Activated naive CD8-positive, alpha-beta T cell treated with anti-CD3 and anti-CD28 coated beads, Interleukin-2, amount 10 ng/mL, durations not matched to agents 7 days and 5 days (primary cell): ENCODE data around the gene BRIX1. TPM values are rescaled to one million over a fixed set of nuclear protein-coding genes. Genes with fewer than 3 reads are reported as not detected.
"Not testable (repeated sequence)": the region's sequence is repeated elsewhere in the genome, so short reads cannot be mapped to it uniquely, and the experiment has no call there.

Source experiments
- ATAC-seq: fragments of 150-1000 bp; cut with Tn5 transposase; one replicate; pipeline ENCODE4 v1.10.0; 2021; ENCODE audit warnings: low read depth, moderate library complexity
- POLR2A ChIA-PET: fragments of 350-600 bp; sonication (Branson Sonifier 250); formaldehyde crosslinking; loops from one replicate; lab custom pipeline; 2021; ENCODE audit warnings: antibody characterized with exemption; lab: Charles Lee
- DNase-seq: peaks from one replicate; pipeline ENCODE4 v3.0.0; 2021
- H3K27ac Mint-ChIP-seq: one replicate; pipeline ENCODE4 v1.8.0; 2022; ENCODE audit warnings: mild to moderate bottlenecking, mixed read lengths
- H3K27me3 Mint-ChIP-seq: one replicate; pipeline ENCODE4 v1.8.0; 2022; ENCODE audit warnings: mild to moderate bottlenecking, moderate library complexity, mixed read lengths
- H3K36me3 Mint-ChIP-seq: one replicate; pipeline ENCODE4 v1.8.0; 2021; ENCODE audit warnings: mild to moderate bottlenecking, mixed read lengths
- H3K4me1 Mint-ChIP-seq: one replicate; pipeline ENCODE4 v1.8.0; 2021; ENCODE audit warnings: mixed read lengths
- H3K4me3 Mint-ChIP-seq: one replicate; pipeline ENCODE4 v1.8.0; 2022; ENCODE audit warnings: mild to moderate bottlenecking, moderate library complexity, mixed read lengths
- H3K9me3 Mint-ChIP-seq: one replicate; pipeline ENCODE4 v1.8.0; 2021; ENCODE audit warnings: mixed read lengths
- total RNA-seq, 2 experiments: library from RNA; stranded (reverse); gene quantifications; one replicate each; pipeline ENCODE4 v1.2.3, GENCODE V29; 2021

The BRIX1 gene
- total RNA-seq, 2 experiments from 2014 or later = 32.9 to 33.9 TPM

DNA sequence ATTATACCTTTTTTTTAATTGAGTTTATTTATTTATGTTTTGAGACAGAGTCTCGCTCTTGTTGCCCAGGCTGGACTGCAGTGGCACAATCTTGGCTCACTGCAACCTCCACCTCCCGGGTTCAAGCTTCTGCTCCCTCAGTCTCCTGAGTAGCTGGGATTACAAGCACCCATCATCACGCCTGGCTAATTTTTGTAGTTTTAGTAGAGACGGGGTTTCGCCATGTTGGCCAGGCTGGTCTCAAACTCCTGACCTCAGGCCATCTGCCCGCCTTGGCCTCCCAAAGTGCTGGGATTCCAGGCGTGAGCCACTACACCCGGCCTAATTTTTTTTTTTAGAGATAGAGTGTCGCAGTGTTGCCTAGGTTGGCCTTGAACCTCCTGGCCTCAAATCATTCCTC is 7.7 kb downstream of the BRIX1 start:
- not testable (repeated sequence) for H3K27me3 Mint-ChIP-seq, ATAC-seq, DNase-seq, H3K4me3 Mint-ChIP-seq, H3K9me3 Mint-ChIP-seq
- Mint-ChIP-seq H3K27ac (peak overlapping the region; percentile 71), H3K4me1 (peaks cover 26% of the 10 kb centered on the region), H3K36me3 (peaks cover 22% of the 10 kb centered on the region)
- POLR2A ChIA-PET = interaction anchor here (0.6 to 2.0 kb wide), 2 partner anchors 8 to 13 kb away, joined by 3 to 14 read pairs; partner anchors contain the start of genes BRIX1 and RAD1

DNA sequence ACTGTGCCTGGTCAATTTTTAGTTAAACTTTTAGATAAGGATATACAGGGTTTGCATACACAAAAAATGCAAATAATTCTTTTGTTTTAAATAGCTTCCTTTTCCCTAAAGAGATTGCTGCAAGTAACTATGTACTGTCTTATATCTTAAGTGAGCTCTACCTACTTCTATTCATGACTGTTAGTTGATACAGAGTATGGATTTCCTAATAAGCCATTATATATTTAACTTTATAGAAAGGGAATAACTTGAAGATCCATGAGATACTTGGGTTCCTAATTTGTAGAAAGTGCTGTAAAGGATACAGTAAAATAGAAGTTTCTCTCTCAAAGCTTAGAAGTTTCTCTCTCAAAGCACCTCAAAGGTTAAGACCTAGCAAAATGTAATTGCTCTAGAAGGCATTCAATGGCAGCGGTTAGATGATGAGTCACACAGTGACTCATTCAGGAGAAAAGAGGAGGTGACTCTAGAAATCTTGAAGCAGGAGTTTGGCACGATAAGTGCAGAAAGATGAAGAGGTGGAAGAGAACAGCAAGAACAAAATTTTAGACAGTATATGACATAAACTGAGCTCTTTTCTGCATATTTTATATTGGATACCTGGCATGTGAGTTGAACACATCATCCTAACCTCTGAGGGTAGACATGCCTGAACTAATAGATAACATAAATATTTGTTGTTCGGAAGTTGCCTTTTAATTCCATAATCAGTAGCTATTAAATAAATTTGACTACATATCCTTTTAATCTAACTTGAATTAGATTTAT is 8.4 kb downstream of the BRIX1 start:
- POLR2A ChIA-PET = interaction anchor here (0.6 to 2.0 kb wide), 2 partner anchors 9 to 13 kb away, joined by 3 to 14 read pairs; partner anchors contain the start of genes BRIX1 and RAD1

DNA sequence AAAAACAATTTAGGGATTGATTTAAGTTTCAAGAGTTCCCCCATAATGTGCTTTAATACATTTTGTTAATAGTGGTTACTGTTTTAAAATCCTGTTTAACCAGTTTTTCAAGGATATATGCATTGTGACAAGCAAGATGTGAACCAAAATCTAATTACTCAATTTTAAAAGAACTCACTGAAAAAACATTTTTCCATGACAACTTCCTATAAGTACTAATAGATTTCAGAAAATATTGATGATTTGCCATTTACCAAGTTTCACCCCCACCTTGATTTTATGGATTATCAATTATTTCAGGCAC is 8.9 kb downstream of the BRIX1 start:
- ATAC-seq = no peak
- H3K27ac Mint-ChIP-seq = no peak overlapping the region
- H3K27me3 Mint-ChIP-seq = no peaks in the 10 kb centered on the region
- peaks cover 22% of the 10 kb centered on the region for H3K36me3 Mint-ChIP-seq
- H3K9me3 Mint-ChIP-seq = no peaks in the 10 kb centered on the region
- no peak overlapping the region for H3K4me3 Mint-ChIP-seq
- no peak for DNase-seq
- peaks cover 31% of the 10 kb centered on the region for H3K4me1 Mint-ChIP-seq
- POLR2A ChIA-PET = interaction anchor here (2.0 kb wide), 1 partner anchor 9 kb away, joined by 14 read pairs; the partner anchor contains the start of genes BRIX1 and RAD1

More for the DNA sequence above, 8.4 kb downstream of the BRIX1 start:
- H3K4me1 Mint-ChIP-seq = peaks cover 28% of the 10 kb centered on the region
- peak overlapping the region; percentile 9 for H3K4me3 Mint-ChIP-seq
- no peaks in the 10 kb centered on the region for H3K27me3 Mint-ChIP-seq
- peak overlapping the region; percentile 71 for H3K27ac Mint-ChIP-seq
- no peak for DNase-seq
- H3K9me3 Mint-ChIP-seq = no peaks in the 10 kb centered on the region
- ATAC-seq = peak; percentile 94
- peaks cover 22% of the 10 kb centered on the region for H3K36me3 Mint-ChIP-seq

DNA sequence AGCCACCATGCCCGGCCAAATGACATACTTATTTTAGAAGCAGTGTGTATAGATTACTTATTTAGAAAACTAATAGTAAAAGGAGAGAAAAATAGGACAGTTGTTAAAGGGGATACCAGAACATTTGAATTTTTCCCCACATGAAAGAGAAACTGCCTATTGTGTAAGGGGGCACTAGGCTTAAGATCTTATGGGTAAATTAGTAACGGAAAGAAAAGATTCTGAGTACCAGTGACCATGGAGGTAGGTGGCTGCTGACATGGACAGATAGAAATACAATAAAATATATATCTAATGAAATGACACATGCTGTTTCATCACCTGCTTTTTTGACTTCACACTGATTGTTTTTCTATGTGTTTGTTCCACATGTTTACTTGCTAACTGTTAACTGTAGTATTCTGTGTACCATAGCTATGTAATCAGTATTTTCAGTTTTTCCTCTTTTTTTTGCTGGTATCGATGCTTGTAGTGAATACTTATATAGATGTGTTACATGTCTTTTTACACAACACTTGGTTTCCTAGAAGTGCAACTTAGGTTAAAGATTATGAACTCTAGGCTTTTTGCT is 10.9 kb downstream of the BRIX1 start:
- DNase-seq (no peak), ATAC-seq (no peak)
- Mint-ChIP-seq H3K36me3 (peaks cover 20% of the 10 kb centered on the region), H3K27me3 (no peaks in the 10 kb centered on the region), H3K9me3 (no peaks in the 10 kb centered on the region), H3K4me1 (peaks cover 35% of the 10 kb centered on the region), H3K27ac (no peak overlapping the region), H3K4me3 (no peak overlapping the region)
- POLR2A ChIA-PET = no interaction called here

- no peak overlapping the region for H3K4me3 Mint-ChIP-seq
- H3K27me3 Mint-ChIP-seq = no peaks in the 10 kb centered on the region
- H3K27ac Mint-ChIP-seq = no peak overlapping the region
- no peaks in the 10 kb centered on the region for H3K9me3 Mint-ChIP-seq
- ATAC-seq (no peak), DNase-seq (no peak)
- POLR2A ChIA-PET = interaction anchor here (3.6 kb wide), 1 partner anchor 11 kb away, joined by 108 read pairs; the partner anchor contains the start of genes BRIX1 and RAD1
- peaks cover 18% of the 10 kb centered on the region for H3K36me3 Mint-ChIP-seq
- H3K4me1 Mint-ChIP-seq = peaks cover 37% of the 10 kb centered on the region
Observed at GRCh38 chr5:34927785-34928184, 12.3 kb downstream of the BRIX1 start.

- Mint-ChIP-seq H3K4me3 (peak overlapping the region; percentile 87), H3K27me3 (no peaks in the 10 kb centered on the region), H3K4me1 (peaks cover 36% of the 10 kb centered on the region), H3K9me3 (no peaks in the 10 kb centered on the region), H3K27ac (no peak overlapping the region), H3K36me3 (peaks cover 17% of the 10 kb centered on the region)
- ATAC-seq (no peak), DNase-seq (no peak)
- POLR2A ChIA-PET = interaction anchor here (3.6 kb wide), 1 partner anchor 11 kb away, joined by 108 read pairs; the partner anchor contains the start of genes BRIX1 and RAD1
Observed at GRCh38 chr5:34928267-34928666, 12.8 kb downstream of the BRIX1 start.

- Mint-ChIP-seq H3K4me1 (peaks cover 27% of the 10 kb centered on the region), H3K27ac (peak within 1 kb of the TSS; percentile 95), H3K27me3 (no peaks in the 10 kb centered on the region), H3K36me3 (peaks cover 18% of the 10 kb centered on the region), H3K9me3 (no peaks in the 10 kb centered on the region), H3K4me3 (peak within 1 kb of the TSS; percentile 92)
- ATAC-seq (peak; percentile 82), DNase-seq (peak; percentile 97)
- POLR2A ChIA-PET = interaction anchor here (0.6 to 3.6 kb wide), 7 partner anchors 11 to 1222 kb away, joined by 3 to 108 read pairs (median 4); partner anchors contain the start of genes AMACR, BRIX1, LMBRD2 and RAD1
Observed at GRCh38 chr5:34929134-34929719, 13.7 kb downstream of the BRIX1 start, which contains the start of gene DNAJC21. DNAJC21 (plus strand) TSS chr5:34929559; CDS start chr5:34929820, 261 bp downstream.

DNA sequence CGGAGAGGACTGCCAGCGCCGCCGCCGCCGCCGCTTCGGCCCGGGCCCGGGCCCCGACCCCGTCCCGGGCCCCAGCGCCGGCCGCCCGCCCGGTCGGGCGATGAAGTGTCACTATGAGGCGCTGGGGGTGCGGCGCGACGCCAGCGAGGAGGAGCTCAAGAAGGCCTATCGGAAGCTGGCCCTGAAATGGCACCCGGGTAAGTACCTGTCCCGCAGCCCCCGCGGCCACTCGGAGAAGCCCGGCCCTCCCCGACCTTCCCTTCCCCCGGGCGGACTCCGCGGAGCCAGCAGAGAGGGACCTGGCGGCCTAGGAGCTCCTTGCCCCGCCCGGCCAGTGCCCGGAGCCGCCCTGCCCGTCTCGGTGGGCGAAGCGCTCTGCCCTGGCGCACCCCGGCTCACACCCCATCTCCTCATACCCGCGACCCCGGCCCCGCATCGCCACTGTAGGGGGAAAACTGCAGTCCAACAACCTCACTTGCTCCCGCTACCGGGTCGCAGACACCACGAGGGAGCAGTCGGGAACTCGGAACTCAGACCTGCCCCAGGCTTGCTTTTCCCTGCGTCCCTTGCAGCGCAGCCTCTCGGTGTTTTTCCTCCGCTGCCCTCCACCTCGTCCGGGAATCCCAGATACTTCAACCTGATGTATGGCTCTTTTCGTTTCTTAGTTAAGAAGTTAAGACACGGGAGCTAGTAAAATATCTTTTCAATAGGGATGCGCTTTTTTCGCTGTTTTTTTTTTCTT is 14.4 kb downstream of the BRIX1 start:
- H3K27ac Mint-ChIP-seq = peak overlapping the region; percentile 95
- peaks cover 26% of the 10 kb centered on the region for H3K4me1 Mint-ChIP-seq
- ATAC-seq (peak; percentile 80), DNase-seq (peak; percentile 82)
- no peaks in the 10 kb centered on the region for H3K27me3 Mint-ChIP-seq
- POLR2A ChIA-PET = interaction anchor here (0.5 to 3.6 kb wide), 9 partner anchors 10 to 1463 kb away, joined by 3 to 108 read pairs (median 4); partner anchors contain the start of genes AMACR, BRIX1, LMBRD2 and RAD1
- H3K36me3 Mint-ChIP-seq = peaks cover 15% of the 10 kb centered on the region
- no peaks in the 10 kb centered on the region for H3K9me3 Mint-ChIP-seq
- peak overlapping the region; percentile 92 for H3K4me3 Mint-ChIP-seq

- Mint-ChIP-seq H3K27ac (peak overlapping the region; percentile 95), H3K36me3 (peaks cover 13% of the 10 kb centered on the region), H3K9me3 (no peaks in the 10 kb centered on the region), H3K27me3 (no peaks in the 10 kb centered on the region), H3K4me3 (peak overlapping the region; percentile 92), H3K4me1 (peaks cover 25% of the 10 kb centered on the region)
- ATAC-seq (no peak), DNase-seq (no peak)
- POLR2A ChIA-PET = interaction anchor here (0.8 to 3.6 kb wide), 4 partner anchors 14 to 1221 kb away, joined by 4 to 108 read pairs (median 6); partner anchors contain the start of genes AMACR, BRIX1, LMBRD2 and RAD1
Observed at GRCh38 chr5:34930462-34930844, 14.9 kb downstream of the BRIX1 start.

- no peak for ATAC-seq
- no peaks in the 10 kb centered on the region for H3K9me3 Mint-ChIP-seq
- peak overlapping the region; percentile 95 for H3K27ac Mint-ChIP-seq
- no peak for DNase-seq
- POLR2A ChIA-PET = interaction anchor here (2.0 to 3.6 kb wide), 2 partner anchors 14 to 1221 kb away, joined by 7 to 108 read pairs; partner anchors contain the start of genes BRIX1, LMBRD2, RAD1 and SKP2
- peak overlapping the region; percentile 92 for H3K4me3 Mint-ChIP-seq
- peaks cover 11% of the 10 kb centered on the region for H3K36me3 Mint-ChIP-seq
- no peaks in the 10 kb centered on the region for H3K27me3 Mint-ChIP-seq
- H3K4me1 Mint-ChIP-seq = peaks cover 24% of the 10 kb centered on the region
Observed at GRCh38 chr5:34930870-34931269, 15.4 kb downstream of the BRIX1 start.

DNA sequence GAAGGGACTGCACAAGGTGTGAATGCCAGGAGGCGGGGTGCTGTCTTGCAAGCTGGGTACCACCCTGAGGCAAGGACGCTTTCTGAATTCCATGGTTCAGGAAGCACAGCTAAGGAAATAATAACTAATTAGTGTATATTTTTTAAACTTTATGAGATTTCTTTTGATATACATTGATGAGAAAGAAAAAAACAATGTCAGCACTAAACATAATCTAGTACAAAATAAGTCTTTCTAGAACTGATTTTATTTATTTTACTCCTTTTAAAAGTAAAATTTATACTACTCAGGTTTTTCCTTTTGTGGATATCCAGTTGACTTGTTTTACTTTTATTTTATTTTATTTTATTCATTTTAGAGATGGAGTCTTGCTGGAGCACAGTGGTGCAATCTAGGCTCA is 17.4 kb downstream of the BRIX1 start:
- Mint-ChIP-seq H3K36me3 (peaks cover 16% of the 10 kb centered on the region), H3K4me3 (no peak overlapping the region), H3K27ac (no peak overlapping the region), H3K27me3 (no peaks in the 10 kb centered on the region), H3K9me3 (no peaks in the 10 kb centered on the region), H3K4me1 (peaks cover 26% of the 10 kb centered on the region)
- POLR2A ChIA-PET = no interaction called here
- ATAC-seq (no peak), DNase-seq (no peak)

- no peak overlapping the region for H3K27ac Mint-ChIP-seq
- no peak overlapping the region for H3K4me3 Mint-ChIP-seq
- peaks cover 22% of the 10 kb centered on the region for H3K36me3 Mint-ChIP-seq
- DNase-seq = no peak
- H3K27me3 Mint-ChIP-seq = no peaks in the 10 kb centered on the region
- H3K4me1 Mint-ChIP-seq = peaks cover 2% of the 10 kb centered on the region
- POLR2A ChIA-PET = no interaction called here
- no peak for ATAC-seq
- no peaks in the 10 kb centered on the region for H3K9me3 Mint-ChIP-seq
Observed at GRCh38 chr5:34941936-34942335, 26.4 kb downstream of the BRIX1 start.
